Activated CD8-positive, alpha-beta memory T cell treated with anti-CD3 and anti-CD28 coated beads for 24 hours (primary cell): ENCODE data around the gene TMEM131L.
"Not testable (repeated sequence)": the region's sequence is repeated elsewhere in the genome, so short reads cannot be mapped to it uniquely, and the experiment has no call there.

Experiments
- DNase-seq: peaks from one replicate; pipeline ENCODE4 v3.0.0-alpha.2; 2020

The TMEM131L gene

GRCh38 chr4:153548907-153549306 lies 82.7 kb downstream of the TMEM131L start:
- DNase-seq: not testable (repeated sequence)

- no peak for DNase-seq
Observed at GRCh38 chr4:153549405-153549804, 83.2 kb downstream of the TMEM131L start.

GRCh38 chr4:153553155-153553818 lies 87.1 kb downstream of the TMEM131L start:
- DNase-seq: no peak

- no peak for DNase-seq
Observed at GRCh38 chr4:153553819-153554170, 87.6 kb downstream of the TMEM131L start.

GRCh38 chr4:153555730-153556434 lies 89.7 kb downstream of the TMEM131L start:
- no peak for DNase-seq

- DNase-seq: no peak
Observed at GRCh38 chr4:153556435-153556815, 90.3 kb downstream of the TMEM131L start.

- no peak for DNase-seq
Observed at GRCh38 chr4:153560908-153561307, 94.7 kb downstream of the TMEM131L start.

GRCh38 chr4:153564630-153565525 lies 98.7 kb downstream of the TMEM131L start:
- DNase-seq: no peak

GRCh38 chr4:153566631-153567150 lies 100.5 kb downstream of the TMEM131L start:
- DNase-seq: no peak

- DNase-seq: not testable (repeated sequence)
Observed at GRCh38 chr4:153567660-153568059, 101.5 kb downstream of the TMEM131L start.

GRCh38 chr4:153570228-153570973 lies 104.2 kb downstream of the TMEM131L start:
- DNase-seq: no peak

GRCh38 chr4:153571006-153571545 lies 104.9 kb downstream of the TMEM131L start:
- no peak for DNase-seq

- DNase-seq: no peak
Observed at GRCh38 chr4:153572609-153573008, 106.4 kb downstream of the TMEM131L start.

GRCh38 chr4:153573221-153573620 lies 107.1 kb downstream of the TMEM131L start:
- no peak for DNase-seq

- DNase-seq: peak; percentile 69
Observed at GRCh38 chr4:153573881-153574802, 108.0 kb downstream of the TMEM131L start.

- no peak for DNase-seq
Observed at GRCh38 chr4:153576443-153576774, 110.2 kb downstream of the TMEM131L start.

- no peak for DNase-seq
Observed at GRCh38 chr4:153577053-153577452, 110.9 kb downstream of the TMEM131L start.

GRCh38 chr4:153579410-153579809 lies 113.2 kb downstream of the TMEM131L start:
- DNase-seq: no peak

GRCh38 chr4:153579872-153580271 lies 113.7 kb downstream of the TMEM131L start:
- no peak for DNase-seq

- no peak for DNase-seq
Observed at GRCh38 chr4:153582954-153583702, 117.0 kb downstream of the TMEM131L start.

- no peak for DNase-seq
Observed at GRCh38 chr4:153585026-153585425, 118.9 kb downstream of the TMEM131L start.
